AG10803 (cell line): ENCODE data around the gene ATXN3.
A peak's percentile ranks its signal among the peaks of the same experiment; 100 is the strongest.

Source experiments
- DNase-seq: peaks from one replicate; pipeline ENCODE4 v3.0.0; 2010; ENCODE audit warnings: low read depth
- H3K4me3 ChIP-seq: 2 replicates; pipeline ENCODE4 v1.5.1; 2011; ENCODE audit warnings: mild to moderate bottlenecking, low read length, control low read depth
- TF ChIP-seq, protein P1 (sequence below): conservative IDR thresholded peaks from 2 replicates; pipeline ENCODE4 v1.5.1; 2011; ENCODE audit warnings: mild to moderate bottlenecking, low read length, control low read depth, inconsistent platforms

ATXN3 gene

DNA sequence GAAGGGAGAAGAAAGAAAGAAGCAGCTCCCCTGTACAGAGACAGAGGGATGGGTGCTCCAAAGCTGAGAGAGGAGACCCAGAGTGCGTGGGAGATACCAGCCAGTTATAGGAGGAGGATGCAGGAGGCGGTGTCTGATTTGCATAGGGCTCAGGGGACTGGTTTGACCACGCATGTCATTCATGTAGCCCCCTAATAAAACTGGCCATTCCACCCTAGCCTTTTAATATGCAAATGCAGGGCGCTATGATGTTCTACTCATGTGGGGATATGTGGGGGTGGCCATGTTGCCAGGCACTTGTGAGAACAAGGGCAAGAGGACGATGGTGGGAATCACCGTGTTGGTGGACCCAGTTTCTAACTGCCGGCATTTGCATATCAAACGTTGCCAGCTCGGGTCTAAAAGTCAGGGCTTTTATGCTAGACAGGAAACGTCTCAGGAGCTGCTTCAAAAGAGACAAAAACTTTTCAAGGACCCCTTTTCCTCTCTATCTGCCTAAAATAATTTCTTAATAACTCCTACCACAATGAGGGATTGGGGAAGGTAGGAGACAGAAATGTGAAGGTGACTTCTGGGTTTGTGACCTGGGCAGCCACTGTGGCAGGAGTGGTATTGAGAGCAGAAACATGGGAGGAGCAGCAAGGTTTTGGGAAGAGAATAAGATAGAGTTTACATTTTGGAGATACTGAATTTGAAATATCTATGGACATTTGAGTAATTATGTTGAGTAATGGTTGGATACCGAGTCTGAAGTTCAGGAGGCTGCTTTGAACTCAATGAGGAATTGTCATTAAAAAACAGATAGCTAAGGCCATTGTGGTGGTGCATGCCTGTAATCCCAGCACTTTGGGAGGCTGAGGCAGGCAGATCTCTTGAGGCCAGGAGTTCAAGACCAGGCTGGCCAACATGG, 2.2 kb upstream of the ATXN3 start:
- TF ChIP-seq, protein P1, sequence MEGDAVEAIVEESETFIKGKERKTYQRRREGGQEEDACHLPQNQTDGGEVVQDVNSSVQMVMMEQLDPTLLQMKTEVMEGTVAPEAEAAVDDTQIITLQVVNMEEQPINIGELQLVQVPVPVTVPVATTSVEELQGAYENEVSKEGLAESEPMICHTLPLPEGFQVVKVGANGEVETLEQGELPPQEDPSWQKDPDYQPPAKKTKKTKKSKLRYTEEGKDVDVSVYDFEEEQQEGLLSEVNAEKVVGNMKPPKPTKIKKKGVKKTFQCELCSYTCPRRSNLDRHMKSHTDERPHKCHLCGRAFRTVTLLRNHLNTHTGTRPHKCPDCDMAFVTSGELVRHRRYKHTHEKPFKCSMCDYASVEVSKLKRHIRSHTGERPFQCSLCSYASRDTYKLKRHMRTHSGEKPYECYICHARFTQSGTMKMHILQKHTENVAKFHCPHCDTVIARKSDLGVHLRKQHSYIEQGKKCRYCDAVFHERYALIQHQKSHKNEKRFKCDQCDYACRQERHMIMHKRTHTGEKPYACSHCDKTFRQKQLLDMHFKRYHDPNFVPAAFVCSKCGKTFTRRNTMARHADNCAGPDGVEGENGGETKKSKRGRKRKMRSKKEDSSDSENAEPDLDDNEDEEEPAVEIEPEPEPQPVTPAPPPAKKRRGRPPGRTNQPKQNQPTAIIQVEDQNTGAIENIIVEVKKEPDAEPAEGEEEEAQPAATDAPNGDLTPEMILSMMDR = no peak
- H3K4me3 ChIP-seq = no peak overlapping the region
- no peak for DNase-seq

DNA sequence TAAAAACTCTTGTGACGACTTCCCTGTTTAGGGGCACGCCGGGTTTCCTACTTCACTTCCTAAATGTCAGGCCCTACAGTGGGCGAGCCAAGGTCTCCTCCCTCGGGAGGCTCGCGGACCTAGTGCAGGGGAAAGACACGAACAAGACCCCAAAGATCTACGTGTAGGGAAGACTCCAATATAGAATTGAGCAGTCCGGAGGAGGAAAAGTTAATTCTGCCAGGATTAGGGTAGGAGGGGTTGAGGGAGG, 564 bp downstream of the ATXN3 start:
- peak; percentile 58 for DNase-seq
- H3K4me3 ChIP-seq = peak overlapping the region; percentile 91
- TF ChIP-seq, protein P1 = no peak

DNA sequence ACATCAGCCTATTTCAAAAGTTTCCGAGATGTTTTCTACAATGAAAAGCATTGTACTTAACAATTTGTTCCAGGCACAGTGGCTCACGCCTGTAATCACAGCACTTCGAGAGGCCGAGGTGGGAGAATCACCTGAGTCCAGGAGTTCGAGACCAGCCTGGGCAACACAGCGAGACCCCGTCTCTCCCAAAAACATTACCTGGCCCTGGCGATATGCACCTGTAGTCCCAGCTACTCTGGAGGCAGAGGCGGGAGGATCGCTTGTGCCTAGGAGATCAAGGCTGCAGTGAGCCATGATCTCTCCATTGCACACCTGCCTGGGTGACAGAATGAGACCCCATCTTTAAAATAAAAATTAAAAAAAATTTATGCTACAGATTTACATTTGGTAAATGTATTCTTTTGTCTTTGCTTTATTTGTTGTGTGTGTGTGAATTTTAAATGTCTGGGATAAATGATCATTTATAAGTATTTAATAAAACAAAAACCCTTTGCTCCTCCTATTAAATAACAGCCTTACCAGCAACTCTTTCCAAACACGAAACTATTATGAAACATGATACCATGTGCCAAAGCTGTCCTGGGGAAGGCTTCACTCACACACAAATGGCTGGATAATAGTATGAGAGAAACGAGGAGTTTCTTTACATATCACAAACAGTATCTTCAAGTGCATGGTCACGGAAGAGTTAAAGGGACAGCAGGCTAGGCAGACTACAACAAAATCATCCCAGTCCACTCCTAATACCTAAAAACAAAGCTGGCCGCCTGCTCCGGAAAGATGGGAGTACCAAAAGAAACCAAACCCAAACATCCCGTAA, 1.1 kb downstream of the ATXN3 start:
- TF ChIP-seq, protein P1 = no peak
- H3K4me3 ChIP-seq = peak overlapping the region; percentile 91
- no peak for DNase-seq

DNA sequence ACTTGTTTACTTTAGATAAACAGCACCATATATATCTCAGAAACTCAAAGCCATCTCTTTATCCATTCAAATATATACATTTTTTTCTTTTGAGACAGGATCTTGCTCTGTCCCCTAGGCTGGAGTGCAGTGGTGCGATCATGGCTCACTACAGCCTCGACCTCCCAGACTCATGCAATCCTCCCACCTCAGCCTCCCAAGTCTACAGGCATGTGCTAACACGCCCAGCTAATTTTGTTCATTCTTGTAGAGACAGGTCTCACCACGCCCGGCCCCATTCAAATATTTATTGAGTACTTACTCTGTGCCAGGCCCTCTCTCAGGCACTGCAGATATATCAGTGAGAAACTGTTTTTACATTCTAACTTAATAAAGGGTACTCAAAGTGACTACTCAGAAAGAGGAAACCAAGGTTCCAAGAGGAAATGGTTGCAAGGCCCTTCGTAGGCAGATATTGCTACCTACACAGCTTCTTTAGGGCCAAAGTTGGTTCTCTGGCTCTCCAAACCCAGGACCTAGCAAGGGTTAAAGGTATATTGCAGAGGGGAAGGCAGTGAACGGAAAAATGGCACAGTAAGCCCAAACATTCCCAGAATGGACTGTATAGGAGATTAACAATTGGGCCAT, 2.9 kb downstream of the ATXN3 start:
- no peak for DNase-seq
- no peak overlapping the region for H3K4me3 ChIP-seq
- TF ChIP-seq, protein P1 = no peak

DNA sequence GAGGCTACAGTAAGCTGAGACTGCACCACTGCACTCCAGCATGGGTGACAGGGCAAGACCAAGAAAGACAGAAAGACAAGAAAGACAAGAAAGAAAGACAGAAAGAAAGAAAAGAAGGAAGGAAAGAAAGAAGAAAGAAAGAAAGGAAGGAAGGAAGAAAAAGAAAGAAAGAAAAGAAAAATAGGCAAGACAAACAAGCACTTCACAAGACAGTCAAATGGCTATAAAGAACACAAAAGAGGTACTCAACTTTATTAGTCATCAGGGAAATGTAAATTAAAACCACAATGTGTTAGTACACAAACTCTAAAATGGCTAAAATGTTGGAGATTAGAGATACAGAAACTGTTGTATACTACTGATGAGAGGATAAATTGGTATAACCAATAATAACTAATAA, 6.6 kb downstream of the ATXN3 start:
- no peak overlapping the region for H3K4me3 ChIP-seq
- no peak for DNase-seq
- TF ChIP-seq, protein P1 = no peak

DNA sequence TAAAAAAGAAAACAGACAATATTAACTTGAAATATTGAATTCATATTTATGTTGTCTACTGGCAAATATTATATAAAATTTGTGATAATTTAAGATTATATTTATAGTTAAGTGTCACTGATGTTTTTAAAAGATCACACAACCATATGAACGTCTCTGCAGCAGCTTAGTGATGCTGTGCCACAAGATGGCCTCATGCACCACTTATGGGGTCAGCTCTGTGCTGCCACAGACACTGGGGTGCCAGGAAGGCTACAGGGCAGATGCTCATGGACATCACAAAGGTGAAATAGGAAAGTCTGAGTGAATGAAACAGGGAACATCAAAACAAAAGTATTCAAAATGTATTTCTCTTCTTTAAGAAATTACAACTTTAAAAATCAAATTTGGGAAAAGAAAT, 13.1 kb downstream of the ATXN3 start:
- no peak for DNase-seq
- no peak overlapping the region for H3K4me3 ChIP-seq
- TF ChIP-seq, protein P1 = no peak; the same call in 1 of the 2 replicates
